Fibroblast of the conjunctiva (primary cell): Measurements from ENCODE around the gene CEMIP2.
A peak's percentile ranks its signal among the peaks of the same experiment; 100 is the strongest.

Experiments
- DNase-seq: peaks from one replicate; pipeline ENCODE4 v3.0.0-alpha.2; 2010; ENCODE audit warnings: low read depth

Gene CEMIP2

DNA sequence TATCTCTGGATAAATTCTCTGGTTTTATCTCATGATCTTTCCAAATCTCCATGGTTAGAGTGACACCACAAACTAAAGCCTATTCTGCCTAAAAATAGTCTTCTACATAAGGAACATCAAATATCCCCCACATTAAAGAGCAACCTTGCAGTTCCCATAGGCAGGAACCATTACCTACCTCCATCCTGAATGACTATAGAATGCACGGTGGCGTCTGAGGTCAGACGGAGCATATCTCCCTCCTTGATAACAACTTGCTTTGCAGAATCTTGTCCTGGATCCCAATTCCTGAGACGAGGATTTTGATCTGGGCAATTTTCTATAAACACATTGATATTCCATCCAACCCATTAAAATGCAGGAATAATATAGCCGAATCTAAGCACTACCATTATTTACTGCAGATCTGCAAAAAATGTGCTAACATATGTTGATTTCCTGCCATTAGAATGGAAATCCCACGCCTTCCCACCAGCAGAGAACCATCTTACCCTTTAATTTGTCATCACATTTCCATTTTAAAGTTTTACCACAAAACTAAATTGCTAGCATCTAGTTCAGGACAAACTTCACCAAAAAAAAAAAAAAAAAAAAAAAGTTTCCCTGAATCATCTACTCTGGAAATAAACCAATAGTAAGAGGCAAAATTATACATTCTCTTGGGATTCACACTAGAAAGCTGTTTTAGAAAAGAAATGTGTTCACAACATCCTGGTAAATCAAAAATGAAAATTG lies 22.1 kb downstream of the CEMIP2 start:
- no peak for DNase-seq

DNA sequence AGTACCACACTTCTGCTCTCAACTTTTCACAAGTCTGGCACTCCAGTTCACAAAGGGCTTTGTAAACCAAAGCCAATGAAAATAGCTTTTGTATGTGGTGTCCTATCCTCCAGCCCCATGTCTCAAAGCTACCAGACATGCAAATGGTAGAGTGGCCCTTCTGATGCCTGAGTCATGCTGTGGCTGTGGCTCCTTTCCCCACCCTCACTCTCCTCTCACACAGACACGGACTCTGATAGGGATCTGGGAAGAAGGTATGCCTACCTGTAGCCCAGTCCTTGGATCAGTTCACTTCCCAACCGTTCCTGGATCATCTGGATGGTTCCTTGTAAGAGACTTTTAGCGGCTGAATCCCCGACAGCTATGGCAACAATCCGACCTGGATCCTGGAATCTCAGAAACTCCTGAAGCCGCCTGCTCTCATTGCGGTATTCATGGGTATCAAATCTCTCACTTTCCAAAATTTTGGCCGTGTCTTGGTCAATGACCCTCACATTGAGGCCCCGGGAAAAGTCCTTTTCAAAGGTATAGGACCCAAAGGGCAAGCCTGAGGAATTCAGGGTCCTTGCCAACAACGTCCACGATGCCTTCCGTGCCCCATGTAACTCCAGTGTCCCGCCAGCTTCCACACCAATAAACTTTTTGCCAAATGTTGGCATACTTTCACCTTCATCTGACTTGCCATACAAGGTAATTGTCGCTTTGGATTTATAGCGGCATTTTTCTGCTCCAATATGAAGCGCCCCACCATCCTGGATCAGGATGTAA lies 23.4 kb downstream of the CEMIP2 start:
- no peak for DNase-seq

DNA sequence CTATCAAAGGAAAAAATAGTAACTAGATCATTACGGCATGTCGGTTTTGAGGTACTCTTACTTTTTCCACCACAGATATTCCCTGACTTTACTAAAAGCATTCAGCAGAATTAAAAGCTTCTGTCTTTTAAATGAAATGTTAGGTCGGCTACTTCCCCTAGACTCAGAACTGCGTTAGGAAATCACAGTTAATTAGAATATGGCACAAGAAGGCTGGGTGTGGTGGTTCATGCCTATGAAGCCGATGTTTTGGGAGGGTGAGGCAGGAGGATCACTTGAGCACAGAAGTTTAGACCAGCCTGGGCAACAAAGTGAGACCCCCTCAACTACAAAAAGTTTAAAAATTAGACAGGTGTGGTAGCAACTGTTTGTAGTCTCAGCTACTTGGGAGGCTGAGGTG lies 24.4 kb downstream of the CEMIP2 start:
- DNase-seq: no peak

DNA sequence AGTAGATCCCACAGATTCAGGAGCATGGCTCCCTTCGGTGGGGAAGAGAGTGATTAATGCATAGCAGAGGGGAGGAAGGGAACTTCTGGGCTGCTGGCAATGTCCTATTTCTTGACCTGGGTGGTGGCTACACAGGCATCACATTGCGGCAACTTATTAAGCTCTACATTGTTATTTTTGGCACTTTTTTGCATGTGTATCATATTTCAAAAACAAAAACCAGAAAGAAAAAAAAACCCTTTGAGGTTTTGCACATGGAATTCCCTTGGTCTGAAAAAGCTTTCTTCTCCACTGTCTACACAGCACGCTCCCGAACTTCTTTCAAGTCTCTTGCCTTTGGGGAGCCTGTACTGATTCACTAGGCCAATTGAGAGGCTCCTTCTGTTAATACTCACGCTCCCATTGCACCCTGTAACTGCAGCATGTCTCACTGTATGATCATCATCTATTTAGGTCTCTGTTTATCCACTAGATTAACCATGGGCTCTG lies 25.1 kb downstream of the CEMIP2 start:
- DNase-seq: peak; percentile 79

DNA sequence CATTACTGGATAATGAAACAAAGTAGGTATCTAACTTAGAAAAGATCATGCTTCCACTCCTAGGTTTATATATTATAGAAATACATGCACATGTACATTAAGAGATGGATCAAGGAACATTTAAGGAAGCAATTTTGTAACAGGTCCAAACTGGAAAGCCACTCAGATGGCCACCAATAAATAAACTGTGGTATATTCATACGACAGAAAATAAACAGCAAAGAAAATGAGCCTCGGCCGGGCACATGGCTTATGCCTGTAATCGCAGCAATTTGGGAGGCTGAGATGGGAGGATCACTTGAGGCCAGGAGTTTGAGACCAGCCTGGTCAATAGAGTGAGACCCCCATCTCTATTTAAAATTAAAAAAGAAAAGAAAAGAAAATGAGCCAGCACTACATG lies 25.6 kb downstream of the CEMIP2 start:
- no peak for DNase-seq

- DNase-seq: peak; percentile 66
These were observed 26.2 kb downstream of the CEMIP2 start for GRCh38 chr9:71741926-71742648.

- no peak for DNase-seq
These were observed 28.1 kb downstream of the CEMIP2 start for GRCh38 chr9:71740199-71740598.

DNA sequence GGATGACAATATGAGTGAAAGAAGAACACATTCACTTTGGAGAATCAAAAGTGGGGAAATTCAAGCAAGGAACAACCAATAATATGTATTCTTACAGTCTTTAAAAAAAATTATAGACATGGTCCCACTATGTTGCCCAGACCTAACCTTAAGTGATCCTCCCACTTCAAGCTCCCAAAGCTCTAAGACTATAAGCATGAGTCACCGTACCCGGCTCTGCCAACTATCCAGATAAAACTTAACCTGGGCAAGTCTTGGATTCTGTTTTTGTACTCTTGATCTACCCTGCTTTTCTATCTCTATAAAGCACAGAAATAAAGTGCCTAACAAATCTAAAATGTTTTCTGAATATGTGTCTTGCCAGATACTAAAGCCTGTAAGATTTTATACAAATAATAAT lies 30.9 kb downstream of the CEMIP2 start:
- DNase-seq: no peak

DNA sequence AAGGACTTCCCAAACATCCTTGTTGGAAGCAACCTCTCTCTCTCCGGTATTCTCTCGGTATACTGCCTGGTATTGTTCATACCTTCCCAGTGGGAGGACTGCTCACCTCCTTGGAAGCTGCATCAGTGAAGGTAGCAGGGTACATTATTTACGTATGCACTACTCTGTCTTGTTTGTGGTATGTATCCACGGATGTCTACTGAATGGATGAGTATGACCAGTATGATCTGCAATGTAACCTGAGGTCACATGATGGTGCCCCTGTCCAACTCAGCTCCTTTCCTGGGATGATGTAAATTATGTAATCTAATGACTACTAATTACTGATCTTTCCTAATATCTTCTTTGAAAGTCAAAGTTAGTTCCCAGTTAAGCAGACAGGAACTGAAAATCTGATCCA lies 32.1 kb downstream of the CEMIP2 start:
- no peak for DNase-seq

- DNase-seq: no peak
These were observed 33.4 kb downstream of the CEMIP2 start for GRCh38 chr9:71734950-71735349.

- DNase-seq: no peak
These were observed 35.1 kb downstream of the CEMIP2 start for GRCh38 chr9:71733176-71733575.

DNA sequence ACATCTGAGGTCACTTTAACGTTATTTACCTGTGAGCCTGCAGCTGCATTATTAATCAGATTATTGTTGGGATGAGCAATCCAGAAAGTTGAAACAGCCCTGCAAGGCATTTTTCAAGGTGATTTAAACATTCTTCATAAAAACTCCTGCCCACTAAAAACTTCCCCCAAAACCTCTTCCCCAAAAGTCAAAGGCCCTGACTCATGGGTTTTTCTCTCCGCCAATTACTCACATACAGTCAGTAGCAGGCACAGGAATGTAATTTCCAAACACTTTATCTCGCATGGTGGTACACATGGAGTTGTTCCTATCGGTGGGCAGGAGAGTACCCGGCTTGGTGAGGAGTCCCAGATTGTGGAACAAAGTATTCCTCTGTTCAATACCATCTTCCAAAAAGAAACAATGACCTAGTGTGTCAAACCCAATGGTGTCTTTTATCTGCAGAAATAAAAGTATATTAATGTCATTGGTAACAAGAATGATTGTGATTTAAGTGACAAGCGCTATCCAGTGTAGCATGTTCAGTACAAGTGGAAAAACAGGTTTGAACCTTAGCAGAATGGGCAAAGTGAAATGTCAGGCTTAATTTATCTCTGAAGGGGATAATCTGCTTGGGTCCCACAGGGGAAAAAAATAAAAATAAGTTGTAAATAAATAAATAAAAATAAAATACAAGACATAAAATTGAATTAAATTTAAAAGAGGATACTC lies 38.3 kb downstream of the CEMIP2 start:
- no peak for DNase-seq

DNA sequence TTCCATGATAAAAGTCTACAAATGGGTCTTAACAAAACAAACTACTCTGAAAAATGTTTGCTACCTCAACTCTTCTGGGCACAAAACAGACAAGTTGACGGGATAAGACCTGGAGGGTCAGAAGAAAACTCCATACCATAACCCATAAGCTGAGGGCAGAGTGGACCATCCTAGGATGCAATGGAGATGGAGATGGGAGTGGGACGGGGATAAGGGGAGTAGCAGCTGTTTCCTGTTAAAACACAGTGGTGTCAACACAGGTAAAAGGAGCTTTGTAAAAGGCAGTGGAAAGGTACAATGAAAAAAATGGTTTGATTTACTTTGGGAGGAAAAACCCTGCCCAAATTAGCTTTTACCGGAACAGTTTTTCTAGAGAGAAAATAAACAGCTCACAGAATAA lies 41.6 kb downstream of the CEMIP2 start:
- no peak for DNase-seq

- DNase-seq: no peak
These were observed 42.5 kb downstream of the CEMIP2 start for GRCh38 chr9:71725590-71726338.

- no peak for DNase-seq
These were observed 46.5 kb downstream of the CEMIP2 start for GRCh38 chr9:71721855-71722254.

- peak; percentile 80 for DNase-seq
These were observed 48.8 kb downstream of the CEMIP2 start for GRCh38 chr9:71719562-71719961.

- no peak for DNase-seq
These were observed 49.2 kb downstream of the CEMIP2 start for GRCh38 chr9:71719088-71719487.

DNA sequence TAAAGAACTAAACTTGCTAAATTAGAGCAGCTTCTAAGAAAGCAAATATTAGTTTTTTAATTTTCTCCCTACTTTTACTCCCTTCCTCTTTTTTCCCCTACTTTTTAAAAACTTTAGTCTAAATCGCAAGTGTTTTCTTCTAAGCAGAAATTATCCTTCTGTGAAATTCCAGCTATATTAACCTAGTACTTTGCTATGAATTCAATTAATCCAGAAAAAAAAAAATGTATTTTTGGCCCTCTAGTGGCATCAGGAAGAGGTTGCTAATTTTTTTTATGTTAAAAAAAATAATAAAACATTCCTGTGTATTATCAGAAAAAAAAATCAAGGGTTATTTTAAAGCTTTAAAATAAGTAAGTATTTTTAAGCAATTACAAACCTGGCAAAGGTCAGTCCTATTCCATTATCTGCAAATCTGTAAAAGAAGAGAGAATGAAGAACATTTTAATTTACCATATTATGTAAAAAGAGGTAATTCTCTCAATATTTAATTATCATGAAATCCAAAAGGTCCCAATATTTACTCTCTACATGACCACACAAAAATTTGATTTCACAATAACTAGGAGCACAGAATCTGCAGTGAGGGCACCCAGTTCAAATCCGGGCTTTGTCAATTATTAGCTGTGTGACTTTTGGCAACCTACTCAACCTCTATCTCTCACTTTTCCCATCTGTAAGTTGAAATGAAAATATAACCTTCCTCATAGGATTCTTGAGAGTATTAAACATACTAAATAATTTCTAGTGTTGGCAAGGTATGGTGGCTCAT lies 52.0 kb downstream of the CEMIP2 start:
- no peak for DNase-seq

DNA sequence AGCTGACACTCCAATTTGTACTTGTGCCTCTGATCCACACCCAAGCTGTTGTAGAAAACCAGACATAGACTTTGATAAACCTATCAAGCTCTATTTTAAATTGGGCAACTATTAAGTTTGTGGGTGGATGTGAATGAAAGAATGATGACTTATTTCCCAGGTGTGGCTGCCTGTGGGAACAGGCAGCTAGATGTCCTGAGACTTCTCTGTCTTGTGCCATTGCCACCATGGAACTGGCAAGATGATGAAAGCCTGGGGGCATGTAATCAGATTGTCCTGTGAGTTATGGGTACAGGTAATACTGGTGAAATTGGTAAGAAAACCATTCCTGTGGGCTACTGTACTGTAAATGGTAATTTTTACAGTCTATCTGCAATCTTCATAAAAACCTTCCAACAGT lies 57.5 kb downstream of the CEMIP2 start:
- DNase-seq: no peak

DNA sequence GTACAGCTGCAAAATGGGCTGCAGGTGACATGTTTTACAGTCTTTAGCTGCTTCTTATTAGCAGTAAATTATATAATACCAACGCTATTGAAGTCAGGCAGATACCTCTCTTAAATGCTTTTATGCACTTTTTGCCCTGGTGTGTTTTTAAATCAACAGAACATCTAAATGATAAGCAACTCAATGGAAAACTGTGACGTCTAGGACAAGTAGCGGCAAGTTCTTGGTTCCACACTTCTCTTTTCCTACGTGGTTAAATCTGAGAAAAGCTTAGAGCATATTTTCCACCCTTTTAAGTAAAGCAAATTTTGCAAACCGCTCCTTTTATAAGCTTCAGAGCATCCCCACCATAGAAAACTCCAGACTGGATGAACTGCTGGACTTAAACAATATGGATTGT lies 58.1 kb downstream of the CEMIP2 start:
- no peak for DNase-seq

DNA sequence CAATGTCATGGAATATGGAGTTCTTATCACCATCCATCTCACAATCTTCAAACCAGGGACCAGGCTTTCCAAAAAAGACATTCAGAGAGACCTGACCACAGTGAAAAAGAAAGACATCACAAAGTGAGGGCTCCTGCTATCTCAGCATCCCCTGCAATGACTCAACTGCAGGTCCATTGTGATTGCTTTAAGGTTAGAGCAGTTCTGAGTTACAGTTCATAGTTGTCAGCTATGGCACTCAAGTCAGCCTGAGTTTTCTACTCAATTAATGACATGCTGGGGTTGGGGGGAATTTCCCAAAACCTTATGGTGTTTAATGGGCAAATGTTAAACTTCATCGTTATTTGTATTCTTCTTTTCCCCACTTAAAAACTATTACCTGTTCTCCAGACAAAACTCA lies 58.9 kb downstream of the CEMIP2 start:
- no peak for DNase-seq
